Heart right ventricle (tissue), 16 donors: Measurements from ENCODE around the gene CIB2. TPM values are rescaled to one million over a fixed set of nuclear protein-coding genes. Genes with fewer than 3 reads are reported as not detected.
A peak's percentile ranks its signal among the peaks of the same experiment; 100 is the strongest.

Source experiments
- ATAC-seq, 8 donors: fragments of 200-7000 bp; cut with Tn5 transposase; one replicate each; pipeline ENCODE4 v1.9.1; 2020; ENCODE audit warnings: mild to moderate bottlenecking in 8 of 8, moderate library complexity in 8 of 8, moderate number of reproducible peaks in 1 of 8
- DNase-seq, 2 donors: peaks; one replicate each; pipeline ENCODE4 v3.0.0-alpha.2; 2020
- H3K27ac ChIP-seq, 10 donors: fragments of 200-600 bp; sonication (generic) in 2 of 10; one replicate each; pipeline versions ENCODE4 v1.5.0 to v1.8.0; 2020 to 2022; ENCODE audit warnings: mild to moderate bottlenecking in 3 of 10
- H3K27me3 ChIP-seq, 7 donors: fragments of 200-600 bp; one replicate each; pipeline ENCODE4 v1.8.0; 2021 to 2022; ENCODE audit warnings: mild to moderate bottlenecking in 2 of 7
- H3K36me3 ChIP-seq, 9 donors: fragments of 200-600 bp; sonication (generic) in 1 of 9; one replicate each; pipeline versions ENCODE4 v1.5.0 to v1.8.0; 2020 to 2022; ENCODE audit warnings: mild to moderate bottlenecking in 2 of 9
- H3K4me1 ChIP-seq, 9 donors: fragments of 200-600 bp; sonication (generic) in 1 of 9; one replicate each; pipeline versions ENCODE4 v1.5.0 to v1.8.0; 2020 to 2022; ENCODE audit warnings: mild to moderate bottlenecking in 4 of 9
- H3K4me3 ChIP-seq, 10 donors: fragments of 200-600 bp; sonication (generic) in 2 of 10; one replicate each; pipeline versions ENCODE4 v1.5.0 to v1.8.0; 2020 to 2022; ENCODE audit warnings: mild to moderate bottlenecking in 7 of 10, moderate library complexity in 2 of 10
- H3K9me3 ChIP-seq, 11 donors: fragments of 200-600 bp in 10 of 11; sonication (generic) in 2 of 11; one replicate each; pipeline versions ENCODE4 v1.5.0 to v1.8.0; 2013 to 2022; ENCODE audit warnings: mild to moderate bottlenecking in 2 of 11, control low read depth in 1 of 11, moderate library complexity in 1 of 11
- WGBS, 2 donors: extraction: QIAGEN DNeasy Blood & Tissue Kit; methylation state at CpG; one replicate each; pipeline ENCODE4 v1.1.7; 2013; ENCODE audit warnings: inconsistent platforms in 1 of 2; 5-methylcytosine and 5-hydroxymethylcytosine counted together
- intact Hi-C, 10 donors: fragments of 100-400 bp; cut with DNase I; formaldehyde crosslinking; loops; one replicate each; pipeline versions ENCODE4 v1.11.1 to v1.14.2; 2022
- polyA plus RNA-seq, 2 donors: library from polyadenylated mRNA; stranded (reverse); fragments of 200-250 nt; gene quantifications; one replicate each; pipeline ENCODE4 v1.2.3, GENCODE V29; 2013
- total RNA-seq, 10 donors: library from RNA; stranded (reverse); fragmentation: NEBNext Ultra II Directional in 3 of 10; extraction: Animal tissue kit (Norgen Biotek cat#: 25700) in 3 of 10; gene quantifications; one replicate each; pipeline versions ENCODE4 v1.2.1 to v1.2.4, GENCODE V29; 2021 to 2023
- TF ChIP-seq, protein P1 (sequence below), 9 donors: fragments of 200-600 bp; sonication (generic) in 2 of 9; IDR thresholded peaks; one replicate each; pipeline versions ENCODE4 v1.5.0 to v1.8.0; 2021 to 2022; ENCODE audit warnings: antibody characterized with exemption in 9 of 9, mild to moderate bottlenecking in 5 of 9, moderate library complexity in 1 of 9
- donor health status: Arrhythmogenic right ventricular cardiomyopathy.
- donor health status: ischemic (EF 13 %, LVEDD 7.1; RV severe dilation, severe dysfunction).
- donor health status: healthy with polysubstance abuse.
- donor health status: DM: no; HTN: yes; CAD: no.
- donor health status: DM: no; HTN: no; CAD: no.
- donor health status: ischemic (EF 25% LVEDD 6.9; RV normal size, moderate dysfunction).
- donor health status: ischemic (EF 25% LVEDD 5.7; RV mildly dilated, moderate dysfunction).
- donor health status: healthy.
- donor health status: DM: yes; HTN: yes; CAD: no.
- donor health status: Ischemic cardiomyopathy.
- donor health status: ischemic (EF 35%, LVEDD 5.7; RV mildly dilated, moderate dysfunction).
- donor health status: nonischemic (EF 11% LVEDD 7.7; RV severe dilation, severe dysfunction).
- donor health status: DM: yes; HTN: yes; CAD: no.
- donor health status: PGD.
- donor health status: ischemic (EF 29% LVEDD 5.4; RV normal size, mild dysfunction).
- donor health status: nonischemic (EF 23%, LVEDD 6.1; RV moderate dilation, normal function).

CIB2 gene
- total and polyA plus RNA-seq, 12 donors: 2.6 to 32.3 (median 13.7) TPM

DNA sequence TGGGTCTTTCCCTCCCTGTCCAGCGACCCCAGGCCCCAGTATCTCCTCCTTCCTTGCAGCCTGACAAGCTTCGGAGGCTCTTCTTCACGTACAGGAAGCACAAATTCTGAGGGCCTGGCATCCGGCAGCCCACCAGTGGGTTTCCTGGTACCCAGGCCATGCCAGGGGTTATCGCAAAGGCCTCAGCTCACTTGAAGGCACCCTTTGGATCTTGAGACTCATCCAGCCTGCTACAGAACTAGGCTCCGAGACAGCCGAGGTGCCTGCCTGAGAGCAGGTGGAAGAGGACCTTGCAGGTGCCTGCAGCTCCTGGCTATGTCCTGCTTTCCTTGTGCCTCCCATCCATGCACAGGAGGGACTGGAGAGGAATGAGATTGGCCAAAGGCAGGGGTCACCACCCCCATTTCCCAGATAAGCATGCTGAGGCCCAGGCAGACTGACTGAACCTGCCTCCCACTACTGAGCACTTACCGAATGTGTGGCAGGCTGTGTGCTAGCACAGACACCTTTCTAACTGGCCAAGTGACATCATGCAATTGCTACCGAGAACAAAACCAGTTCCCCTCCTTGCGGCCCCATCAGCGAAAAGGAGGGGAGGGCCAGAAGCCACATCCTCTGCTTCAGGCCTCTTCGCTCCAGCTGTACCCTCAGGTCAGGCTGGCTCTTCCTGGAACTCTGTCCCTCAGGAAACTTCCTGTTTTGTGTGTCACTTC lies 27.7 kb downstream of the CIB2 start:
- H3K27ac ChIP-seq: peak overlapping the region in 1 of 10 donors; percentile 81
- 82 to 83% methylated on average over 12 of the region's 12 CpGs for WGBS, 2 donors
- intact Hi-C loops: no loop called here
- DNase-seq (no peak), ATAC-seq (peak in 4 of 8 donors; percentile 4 to 47 (median 12))
- no peak overlapping the region for H3K4me3 ChIP-seq
- TF ChIP-seq, protein P1, sequence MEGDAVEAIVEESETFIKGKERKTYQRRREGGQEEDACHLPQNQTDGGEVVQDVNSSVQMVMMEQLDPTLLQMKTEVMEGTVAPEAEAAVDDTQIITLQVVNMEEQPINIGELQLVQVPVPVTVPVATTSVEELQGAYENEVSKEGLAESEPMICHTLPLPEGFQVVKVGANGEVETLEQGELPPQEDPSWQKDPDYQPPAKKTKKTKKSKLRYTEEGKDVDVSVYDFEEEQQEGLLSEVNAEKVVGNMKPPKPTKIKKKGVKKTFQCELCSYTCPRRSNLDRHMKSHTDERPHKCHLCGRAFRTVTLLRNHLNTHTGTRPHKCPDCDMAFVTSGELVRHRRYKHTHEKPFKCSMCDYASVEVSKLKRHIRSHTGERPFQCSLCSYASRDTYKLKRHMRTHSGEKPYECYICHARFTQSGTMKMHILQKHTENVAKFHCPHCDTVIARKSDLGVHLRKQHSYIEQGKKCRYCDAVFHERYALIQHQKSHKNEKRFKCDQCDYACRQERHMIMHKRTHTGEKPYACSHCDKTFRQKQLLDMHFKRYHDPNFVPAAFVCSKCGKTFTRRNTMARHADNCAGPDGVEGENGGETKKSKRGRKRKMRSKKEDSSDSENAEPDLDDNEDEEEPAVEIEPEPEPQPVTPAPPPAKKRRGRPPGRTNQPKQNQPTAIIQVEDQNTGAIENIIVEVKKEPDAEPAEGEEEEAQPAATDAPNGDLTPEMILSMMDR (IDR thresholded peaks at IDR 0.05): no peak
- peaks cover 0 to 45% (median 0%) of the 10 kb centered on the region in 9 donors for H3K4me1 ChIP-seq
- H3K9me3 ChIP-seq: no peaks in the 10 kb centered on the region
- no peaks in the 10 kb centered on the region for H3K36me3 ChIP-seq
- no peaks in the 10 kb centered on the region for H3K27me3 ChIP-seq

DNA sequence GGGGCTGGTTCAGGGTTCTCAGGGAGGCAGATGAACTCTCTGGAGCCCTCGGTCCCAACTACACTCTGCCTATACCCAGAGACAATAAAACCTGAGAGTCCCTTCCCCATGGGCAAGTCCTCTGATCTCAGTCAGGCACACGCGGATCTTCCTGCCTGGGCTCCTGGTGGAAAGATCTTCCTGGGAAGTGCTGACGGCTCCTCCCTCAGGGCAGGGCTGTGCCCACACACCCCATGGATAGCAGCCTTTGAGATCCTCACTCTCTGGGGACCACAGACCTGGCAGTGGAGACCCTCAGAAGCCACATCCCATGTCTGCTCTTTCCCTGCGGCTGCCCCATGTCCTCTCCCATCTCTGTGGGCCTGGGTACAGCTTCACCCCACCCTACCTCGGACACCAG lies 28.5 kb downstream of the CIB2 start:
- intact Hi-C loops: no loop called here
- H3K36me3 ChIP-seq: no peaks in the 10 kb centered on the region
- WGBS, 2 donors: 84 to 87% methylated on average over 6 of the region's 6 CpGs
- H3K27ac ChIP-seq: peak overlapping the region in 1 of 10 donors; percentile 81
- H3K27me3 ChIP-seq: no peaks in the 10 kb centered on the region
- TF ChIP-seq, protein P1 (IDR thresholded peaks at IDR 0.05): no peak
- H3K4me1 ChIP-seq: peaks cover 0 to 41% (median 0%) of the 10 kb centered on the region in 9 donors
- H3K4me3 ChIP-seq: no peak overlapping the region
- DNase-seq (no peak), ATAC-seq (no peak)
- H3K9me3 ChIP-seq: no peaks in the 10 kb centered on the region

DNA sequence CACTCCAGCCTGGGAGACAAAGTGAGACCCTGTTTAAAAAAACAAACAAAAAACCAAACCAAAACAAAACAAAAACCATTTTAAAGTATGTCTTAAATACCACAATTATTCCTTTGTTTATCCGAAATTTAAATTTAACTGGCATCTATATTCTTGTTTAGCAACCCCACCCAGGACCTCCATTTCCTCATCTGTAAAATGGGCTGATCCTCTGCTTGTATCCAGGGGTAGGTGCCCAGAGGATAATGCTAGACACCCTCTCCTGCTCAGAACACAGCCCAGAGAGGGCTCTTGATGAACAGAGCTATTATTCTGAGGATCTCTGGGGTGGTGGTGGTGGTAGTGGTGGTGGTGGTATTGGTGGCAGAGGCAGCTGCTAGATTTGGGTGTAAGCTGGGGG lies 29.0 kb downstream of the CIB2 start:
- Histone ChIP-seq H3K36me3 (no peaks in the 10 kb centered on the region), H3K27ac (no peak overlapping the region), H3K4me3 (no peak overlapping the region), H3K27me3 (no peaks in the 10 kb centered on the region), H3K4me1 (peaks cover 0 to 41% (median 0%) of the 10 kb centered on the region in 9 donors), H3K9me3 (no peaks in the 10 kb centered on the region)
- TF ChIP-seq, protein P1 (IDR thresholded peaks at IDR 0.05): no peak
- 87 to 91% methylated on average over 1 of the region's 1 CpG for WGBS, 2 donors
- intact Hi-C loops: no loop called here
- ATAC-seq (no peak), DNase-seq (no peak)

DNA sequence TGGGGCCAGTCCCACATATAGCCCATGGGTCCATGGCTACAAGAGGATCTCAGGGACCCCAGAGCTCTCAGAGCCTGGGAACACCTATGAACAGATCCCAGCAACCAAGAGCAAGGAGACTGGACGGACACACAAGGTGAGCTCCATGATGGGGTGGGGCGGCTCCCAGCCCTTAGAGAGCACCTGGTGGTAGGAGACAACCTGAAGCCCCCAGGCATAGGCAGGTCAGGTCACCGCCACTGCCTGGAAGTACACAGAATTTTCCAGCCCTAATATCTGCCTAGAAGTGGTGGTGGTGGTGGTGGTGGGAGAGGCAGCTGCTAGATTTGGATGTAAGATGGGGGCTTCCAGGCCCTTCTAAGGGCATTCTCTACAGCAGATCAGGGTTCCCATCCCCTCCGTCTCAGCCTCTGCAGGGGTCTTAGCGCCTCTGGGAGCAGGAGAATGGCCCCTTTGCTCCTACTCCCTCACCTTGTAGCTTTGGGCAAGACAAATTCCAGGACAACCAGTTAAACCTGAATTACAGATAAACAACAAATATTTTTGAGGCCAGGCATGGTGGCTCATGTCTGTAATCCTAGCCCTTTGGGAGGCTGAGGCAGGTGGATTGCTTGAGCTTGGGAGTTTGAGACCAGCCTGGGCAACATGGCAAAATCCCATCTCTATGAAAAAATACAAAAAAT lies 29.7 kb downstream of the CIB2 start:
- ATAC-seq: no peak
- no peak overlapping the region for H3K27ac ChIP-seq
- H3K4me3 ChIP-seq: no peak overlapping the region
- 95% methylated on average over 5 of the region's 5 CpGs for WGBS, 2 donors
- H3K4me1 ChIP-seq: peaks cover 0 to 41% (median 0%) of the 10 kb centered on the region in 9 donors
- H3K9me3 ChIP-seq: no peaks in the 10 kb centered on the region
- intact Hi-C loops: no loop called here
- H3K27me3 ChIP-seq: no peaks in the 10 kb centered on the region
- TF ChIP-seq, protein P1 (IDR thresholded peaks at IDR 0.05): no peak
- no peak for DNase-seq
- no peaks in the 10 kb centered on the region for H3K36me3 ChIP-seq
